Stimulated activated CD8-positive, alpha-beta memory T cell treated with anti-CD3 and anti-CD28 coated beads, Interleukin-12 subunit alpha, Interleukin-12 subunit beta, amount 100 ng/mL, for 1 hour (primary cell): ENCODE measurements around the gene PROSER2.
"Not testable (repeated sequence)": the region's sequence is repeated elsewhere in the genome, so short reads cannot be mapped to it uniquely, and the experiment has no call there.

Experiments used
- DNase-seq: peaks from one replicate; pipeline ENCODE4 v3.0.0-alpha.2; 2020; ENCODE audit warnings: low read depth

PROSER2 gene

DNA sequence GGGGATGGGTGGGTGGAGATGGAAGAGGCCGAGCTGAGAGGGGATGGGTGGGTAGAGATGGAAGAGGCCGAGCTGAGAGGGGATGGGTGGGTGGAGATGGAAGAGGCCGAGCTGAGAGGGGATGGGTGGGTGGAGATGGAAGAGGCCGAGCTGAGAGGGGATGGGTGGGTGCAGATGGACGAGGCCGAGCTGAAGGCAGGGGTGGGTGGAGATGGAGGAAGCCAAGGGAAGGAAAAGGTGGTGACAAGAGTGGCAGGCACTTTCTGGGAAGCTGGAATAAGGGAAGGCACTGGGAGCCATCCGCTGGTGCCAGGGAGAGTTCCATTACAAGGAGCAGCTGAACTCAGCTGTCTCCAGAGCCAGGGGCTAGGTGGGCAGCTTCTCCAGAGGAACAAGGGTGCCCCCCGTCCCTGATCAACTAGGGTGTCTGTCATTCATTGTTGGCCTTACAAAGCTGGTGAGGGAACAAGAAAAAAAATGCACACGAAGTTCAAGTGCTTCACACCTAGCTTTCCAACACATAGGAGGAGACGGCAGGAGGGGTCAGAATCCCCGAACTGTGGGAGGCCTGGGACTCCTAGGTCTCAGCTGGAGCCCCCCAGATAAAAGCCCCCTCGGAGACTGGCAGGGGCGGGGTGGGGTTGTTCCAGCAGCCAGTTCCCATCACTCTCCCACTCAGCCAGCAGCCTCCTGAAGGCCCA, 62.4 kb downstream of the PROSER2 start:
- no peak for DNase-seq

DNA sequence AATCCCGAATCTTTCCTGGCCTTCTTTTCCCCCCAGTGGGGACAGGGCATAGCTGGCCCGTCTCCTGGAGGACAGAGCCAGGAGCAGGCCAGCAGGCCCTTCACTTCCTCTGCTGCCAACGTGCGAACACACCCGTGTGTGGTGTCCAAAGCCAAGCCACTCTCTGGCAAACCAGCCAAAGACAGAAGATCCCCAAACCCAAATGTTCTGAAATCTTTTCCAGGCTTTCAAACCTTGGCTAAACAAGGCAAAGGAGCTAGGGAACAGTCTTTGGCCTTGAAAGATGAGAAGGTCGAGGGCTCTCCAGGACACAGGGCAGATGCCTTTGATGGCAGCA, 63.0 kb downstream of the PROSER2 start:
- no peak for DNase-seq

- no peak for DNase-seq
Measured at GRCh38 chr10:11886851-11887250, 63.7 kb downstream of the PROSER2 start.

- no peak for DNase-seq
Measured at GRCh38 chr10:11887381-11888227, 64.4 kb downstream of the PROSER2 start.

- not testable (repeated sequence) for DNase-seq
Measured at GRCh38 chr10:11889263-11889662, 66.1 kb downstream of the PROSER2 start.

DNA sequence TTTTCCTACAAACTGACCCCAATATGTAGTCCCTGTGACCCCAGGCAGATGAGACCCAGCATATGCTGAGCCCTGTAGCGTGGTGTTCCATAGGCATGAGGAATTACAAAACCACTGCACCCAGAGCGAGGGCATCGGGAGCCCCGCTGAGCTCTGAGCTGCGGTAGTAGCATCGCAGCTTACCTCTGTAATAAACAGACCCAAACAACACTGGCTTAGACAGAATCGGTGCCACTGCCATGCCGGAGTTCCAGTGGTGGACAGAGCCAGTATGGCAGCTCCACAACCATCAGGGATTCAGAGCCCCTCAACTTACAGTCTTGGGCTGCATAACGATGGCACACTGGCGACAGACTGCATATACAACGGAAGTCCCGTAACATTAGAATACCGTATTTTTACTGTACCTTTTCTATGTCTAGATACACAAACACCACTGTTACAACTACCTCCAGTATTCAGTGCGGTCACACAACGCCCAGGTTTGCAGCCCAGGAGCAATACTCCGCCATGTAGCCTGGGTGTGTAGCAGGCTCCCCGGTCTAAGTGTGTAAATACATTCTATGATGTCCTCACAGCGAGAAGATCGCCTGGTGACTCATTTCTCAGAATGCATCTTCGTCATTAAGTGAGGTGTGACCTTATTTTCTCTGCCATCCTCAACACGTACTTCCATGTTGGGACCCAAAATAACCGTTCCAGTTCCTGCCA, 68.8 kb downstream of the PROSER2 start:
- DNase-seq: no peak

- DNase-seq: no peak
Measured at GRCh38 chr10:11893749-11894278, 70.7 kb downstream of the PROSER2 start.

DNA sequence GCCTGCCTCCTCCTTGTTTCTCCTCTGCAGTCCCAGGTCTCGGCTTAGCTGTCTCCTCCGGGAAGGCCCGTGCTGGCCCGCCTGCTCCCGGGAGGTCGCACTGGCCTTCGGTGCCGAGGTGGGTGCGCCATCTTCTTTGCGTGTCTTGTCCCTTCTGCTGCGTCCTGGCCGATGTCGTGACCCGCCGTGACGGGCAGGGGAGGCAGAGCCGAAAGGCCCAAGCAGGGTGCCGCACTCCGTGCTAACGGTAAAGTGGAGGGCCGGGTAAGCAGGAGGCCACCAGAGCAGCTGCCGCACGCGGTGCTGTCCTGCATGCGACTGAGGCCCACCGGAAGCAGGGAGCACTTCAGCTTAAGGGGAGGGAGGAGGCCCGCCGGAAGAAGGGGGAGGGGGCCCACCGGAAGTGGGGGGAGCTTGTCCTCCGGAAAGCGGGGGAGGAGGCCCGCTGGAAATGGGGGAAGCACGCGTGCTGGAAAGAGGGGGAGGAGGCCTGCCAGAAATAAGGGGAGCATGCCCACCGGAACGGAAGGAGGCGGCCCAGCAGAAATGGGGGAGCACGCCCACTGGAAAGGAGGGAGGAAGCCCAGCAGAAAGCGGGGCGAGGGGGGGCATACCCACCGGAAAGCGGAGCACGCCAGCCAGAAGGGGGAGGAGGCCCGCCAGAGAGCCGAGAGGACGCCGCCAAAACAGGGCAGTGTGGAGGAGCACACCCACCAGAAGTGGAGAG, 71.4 kb downstream of the PROSER2 start:
- DNase-seq: no peak

DNA sequence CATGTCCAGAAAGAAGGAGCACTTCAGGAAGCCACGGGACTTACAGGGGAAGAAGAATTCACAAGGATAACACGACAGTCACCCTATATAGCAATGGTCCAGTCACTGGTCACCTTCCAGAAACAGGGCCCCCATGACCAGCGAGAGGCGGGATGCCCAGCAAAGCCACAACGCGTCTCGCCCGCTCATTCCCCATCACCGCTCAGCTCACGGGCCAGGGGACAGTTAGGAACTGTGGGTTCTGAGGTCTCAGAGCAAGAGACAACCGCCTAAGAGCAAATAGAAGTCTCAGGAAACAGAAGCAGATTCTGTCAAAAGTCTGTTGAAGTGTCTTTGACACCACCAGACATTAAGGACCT, 71.9 kb downstream of the PROSER2 start:
- no peak for DNase-seq

- DNase-seq: no peak
Measured at GRCh38 chr10:11895598-11895997, 72.4 kb downstream of the PROSER2 start.

DNA sequence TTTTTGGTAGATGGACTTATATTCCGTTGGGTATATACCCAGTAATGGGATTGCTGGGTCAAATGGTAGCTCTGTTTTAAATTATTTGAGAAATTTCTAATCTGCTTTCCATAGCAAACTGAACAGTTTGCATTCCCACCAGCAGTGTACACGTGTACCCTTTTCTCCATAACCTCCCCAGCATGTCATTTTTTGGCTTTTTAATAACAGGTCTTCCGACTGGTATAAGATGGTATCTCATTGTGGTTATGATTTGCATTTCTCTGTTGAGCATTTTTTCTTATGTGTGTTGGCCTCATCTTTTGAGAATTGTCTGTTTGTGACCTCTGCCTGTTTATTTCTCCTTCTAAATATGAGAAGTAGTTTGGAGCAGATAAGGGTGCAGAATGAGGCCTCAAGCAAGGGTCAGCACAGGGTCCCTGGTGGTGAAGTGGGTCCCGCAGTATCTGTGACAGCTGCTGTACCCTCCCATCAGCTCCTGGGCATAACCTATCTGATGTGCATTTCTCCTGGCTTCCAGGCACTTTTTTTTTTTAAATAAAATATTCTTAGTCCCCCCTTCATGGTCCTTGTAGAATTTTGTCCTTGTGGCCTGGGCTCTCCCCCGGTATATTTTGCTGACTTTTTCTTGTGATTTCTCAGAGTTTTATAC, 73.5 kb downstream of the PROSER2 start:
- DNase-seq: no peak

GRCh38 chr10:11898033-11898371, 74.8 kb downstream of the PROSER2 start:
- no peak for DNase-seq

GRCh38 chr10:11898372-11899066, 75.4 kb downstream of the PROSER2 start:
- DNase-seq: no peak

GRCh38 chr10:11899067-11899876, 76.1 kb downstream of the PROSER2 start:
- DNase-seq: no peak

GRCh38 chr10:11901036-11901301, 77.8 kb downstream of the PROSER2 start:
- DNase-seq: no peak

DNA sequence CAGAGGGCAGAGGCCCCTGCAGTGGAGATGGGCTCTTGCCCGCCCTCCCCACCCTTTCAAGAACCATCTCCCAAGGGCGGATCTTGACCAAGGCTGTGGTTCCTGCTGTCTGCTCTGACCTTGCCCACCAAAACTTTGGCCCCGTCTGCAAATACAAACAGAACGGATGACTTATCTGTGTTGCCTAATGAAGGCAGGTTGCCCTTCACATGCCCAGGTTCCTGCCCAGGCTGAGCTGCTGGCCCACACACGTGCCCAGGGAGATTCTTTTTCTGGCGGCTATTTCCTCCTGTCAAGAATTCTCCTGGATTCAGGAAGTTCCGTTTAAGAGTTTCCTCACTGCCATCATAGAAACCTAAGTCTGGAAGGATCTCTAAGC, 78.3 kb downstream of the PROSER2 start:
- DNase-seq: no peak

GRCh38 chr10:11901833-11902475, 78.8 kb downstream of the PROSER2 start:
- no peak for DNase-seq

DNA sequence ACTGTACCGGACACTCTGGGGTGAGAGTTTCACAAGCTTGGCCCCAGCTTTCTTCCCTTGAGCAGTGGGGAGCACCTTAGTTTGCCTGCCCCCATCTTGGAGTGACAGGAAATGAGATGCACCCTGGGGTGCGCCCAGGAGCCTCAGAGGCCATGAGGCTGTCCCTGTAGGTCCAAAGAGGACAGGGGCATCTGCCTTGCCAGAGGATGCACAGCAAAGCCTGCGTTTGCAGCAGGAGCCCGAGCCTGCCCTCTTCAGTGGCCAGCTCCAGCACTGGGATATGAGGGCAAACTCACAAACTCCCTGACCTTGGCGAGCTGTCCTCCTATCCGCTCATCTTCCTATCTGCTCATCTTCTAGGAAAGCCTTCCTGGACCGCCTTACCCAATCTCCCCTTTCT, 79.5 kb downstream of the PROSER2 start:
- no peak for DNase-seq

- DNase-seq: no peak
Measured at GRCh38 chr10:11906714-11907113, 83.6 kb downstream of the PROSER2 start.

GRCh38 chr10:11907914-11908313, 84.8 kb downstream of the PROSER2 start:
- no peak for DNase-seq
